22Rv1 (cell line): ENCODE measurements around the gene HPS1.

Source experiments
- H3K27ac ChIP-seq: fragments of 450-650 bp; 2 replicates; pipeline ENCODE4 v1.5.1; 2017
- ZFX ChIP-seq: fragments of 450-650 bp; IDR thresholded peaks from 2 replicates; pipeline ENCODE4 v1.6.1; 2017; ENCODE audit warnings: antibody characterized with exemption, borderline replicate concordance
- TF ChIP-seq, protein P1 (sequence below): fragments of 450-650 bp; IDR thresholded peaks from 2 replicates; pipeline ENCODE4 v1.5.1; 2017; ENCODE audit warnings: mild to moderate bottlenecking

The HPS1 gene

DNA sequence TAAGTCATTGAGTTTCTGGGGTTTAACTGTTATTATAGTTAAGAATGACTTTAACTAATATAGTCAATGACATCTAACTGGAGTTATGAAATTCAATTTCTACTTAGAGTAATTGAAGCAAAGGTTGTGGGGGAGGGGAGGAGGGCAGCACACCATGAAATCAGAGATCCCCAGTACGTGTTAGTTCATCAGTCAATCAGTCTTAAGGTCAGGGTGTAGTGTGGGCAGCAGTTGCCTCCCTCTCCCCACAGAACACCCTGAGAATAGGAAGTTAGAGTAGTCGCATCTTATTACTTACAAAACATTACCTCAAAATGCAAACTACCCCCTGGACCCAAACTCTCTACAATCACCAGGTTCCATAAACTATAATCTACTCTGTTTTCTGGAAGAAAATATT lies 7.0 kb upstream of the HPS1 start:
- TF ChIP-seq, protein P1, sequence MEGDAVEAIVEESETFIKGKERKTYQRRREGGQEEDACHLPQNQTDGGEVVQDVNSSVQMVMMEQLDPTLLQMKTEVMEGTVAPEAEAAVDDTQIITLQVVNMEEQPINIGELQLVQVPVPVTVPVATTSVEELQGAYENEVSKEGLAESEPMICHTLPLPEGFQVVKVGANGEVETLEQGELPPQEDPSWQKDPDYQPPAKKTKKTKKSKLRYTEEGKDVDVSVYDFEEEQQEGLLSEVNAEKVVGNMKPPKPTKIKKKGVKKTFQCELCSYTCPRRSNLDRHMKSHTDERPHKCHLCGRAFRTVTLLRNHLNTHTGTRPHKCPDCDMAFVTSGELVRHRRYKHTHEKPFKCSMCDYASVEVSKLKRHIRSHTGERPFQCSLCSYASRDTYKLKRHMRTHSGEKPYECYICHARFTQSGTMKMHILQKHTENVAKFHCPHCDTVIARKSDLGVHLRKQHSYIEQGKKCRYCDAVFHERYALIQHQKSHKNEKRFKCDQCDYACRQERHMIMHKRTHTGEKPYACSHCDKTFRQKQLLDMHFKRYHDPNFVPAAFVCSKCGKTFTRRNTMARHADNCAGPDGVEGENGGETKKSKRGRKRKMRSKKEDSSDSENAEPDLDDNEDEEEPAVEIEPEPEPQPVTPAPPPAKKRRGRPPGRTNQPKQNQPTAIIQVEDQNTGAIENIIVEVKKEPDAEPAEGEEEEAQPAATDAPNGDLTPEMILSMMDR = no peak
- TF ChIP-seq ZFX = no peak
- H3K27ac ChIP-seq = no peak overlapping the region

DNA sequence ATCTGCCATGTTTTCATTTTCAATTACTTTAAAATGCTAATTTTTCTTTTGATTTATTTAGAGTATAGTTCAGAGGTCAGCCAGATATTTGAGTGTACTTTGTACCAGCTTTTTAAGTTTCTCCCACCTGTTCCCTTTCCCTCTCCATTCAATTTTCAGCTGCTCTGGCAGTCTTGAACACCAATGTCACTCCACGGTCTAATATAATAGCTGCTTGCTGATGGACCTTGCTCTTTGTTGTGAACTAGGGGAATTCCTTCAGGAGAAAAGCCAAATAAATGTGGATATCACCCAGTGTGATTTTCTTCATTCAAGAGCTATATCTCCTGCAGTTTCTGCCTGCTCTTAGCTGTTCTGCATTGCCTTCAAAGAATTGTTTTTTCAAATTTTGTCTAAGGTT lies 3.9 kb upstream of the HPS1 start:
- TF ChIP-seq, protein P1 = no peak
- no peak for TF ChIP-seq ZFX
- no peak overlapping the region for H3K27ac ChIP-seq

DNA sequence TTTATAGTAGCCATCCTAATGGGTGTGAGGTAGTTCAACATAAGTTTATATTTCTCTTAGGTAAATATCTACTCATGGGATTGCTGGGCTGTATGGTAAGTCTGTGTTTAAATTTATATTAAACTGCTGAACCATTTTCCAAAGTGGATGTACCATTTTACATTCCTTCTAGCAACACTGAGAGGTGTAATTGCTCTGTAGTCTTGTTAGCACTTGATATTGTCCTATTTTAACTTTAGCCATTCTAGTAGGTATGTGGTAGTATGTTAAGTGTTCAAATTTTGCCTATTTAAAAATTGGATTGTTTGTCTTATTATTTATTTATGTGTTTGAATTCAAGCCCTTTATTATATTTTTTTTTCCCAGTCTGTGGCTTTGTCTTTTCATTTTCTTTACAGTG lies 2.6 kb upstream of the HPS1 start:
- no peak overlapping the region for H3K27ac ChIP-seq
- TF ChIP-seq, protein P1 = no peak
- TF ChIP-seq ZFX = no peak

DNA sequence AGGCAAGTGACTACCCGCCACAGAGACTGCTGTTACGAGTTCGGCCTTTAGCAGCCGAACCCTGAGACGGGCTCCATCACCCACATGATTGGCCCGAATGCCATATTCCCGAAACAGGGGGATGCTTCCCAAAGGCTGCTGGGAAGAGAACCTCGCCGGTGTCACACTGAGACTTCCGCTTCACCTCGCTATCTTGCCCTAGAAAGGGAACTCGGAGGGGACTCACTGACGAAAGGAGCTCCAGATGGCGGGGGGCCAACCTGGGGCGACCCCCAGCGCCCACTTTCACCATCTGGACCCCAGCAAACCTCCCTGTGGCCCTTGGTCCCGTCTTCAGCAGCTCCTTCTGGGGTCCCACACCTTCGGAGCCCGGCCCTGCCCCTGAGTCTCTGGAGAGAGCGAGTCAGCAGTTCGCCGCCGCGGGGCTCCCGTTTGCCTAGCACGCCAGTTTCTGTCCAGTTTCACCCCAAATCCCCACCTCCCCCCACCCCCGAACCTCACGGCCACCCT lies 529 bp downstream of the HPS1 start:
- peak overlapping the region; percentile 57 for H3K27ac ChIP-seq
- no peak for TF ChIP-seq ZFX
- TF ChIP-seq, protein P1 = no peak

DNA sequence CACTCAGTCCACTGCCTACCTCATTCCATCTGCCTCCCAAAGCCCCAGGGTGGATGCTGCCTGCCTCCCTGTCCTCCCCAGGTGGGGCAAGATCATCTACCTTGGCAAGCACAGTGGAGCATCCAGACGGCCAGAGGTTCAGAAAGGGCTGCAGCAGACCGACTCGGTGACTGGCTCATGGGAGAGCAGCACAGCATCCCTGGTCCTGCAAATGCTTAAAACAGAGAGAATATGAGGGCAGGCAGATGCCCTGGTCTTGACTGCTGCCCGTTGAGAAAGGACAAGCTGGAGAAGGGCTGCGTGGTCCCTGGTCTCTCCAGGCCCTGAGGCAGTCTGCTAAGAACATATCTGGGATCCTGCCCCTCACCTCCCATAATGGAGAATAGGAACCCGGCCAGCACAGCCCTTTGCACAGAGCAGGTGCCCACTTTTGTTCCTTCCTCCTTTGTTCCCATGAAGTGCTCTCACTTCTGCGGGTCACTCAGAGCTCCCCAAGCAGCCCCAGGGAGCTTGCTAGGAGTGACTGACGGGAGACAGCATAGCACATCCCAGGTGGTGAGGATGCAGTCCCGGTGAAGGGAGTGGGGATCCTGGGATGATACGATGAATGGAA lies 1.4 kb downstream of the HPS1 start:
- H3K27ac ChIP-seq = no peak overlapping the region
- TF ChIP-seq, protein P1 = no peak
- TF ChIP-seq ZFX = no peak

DNA sequence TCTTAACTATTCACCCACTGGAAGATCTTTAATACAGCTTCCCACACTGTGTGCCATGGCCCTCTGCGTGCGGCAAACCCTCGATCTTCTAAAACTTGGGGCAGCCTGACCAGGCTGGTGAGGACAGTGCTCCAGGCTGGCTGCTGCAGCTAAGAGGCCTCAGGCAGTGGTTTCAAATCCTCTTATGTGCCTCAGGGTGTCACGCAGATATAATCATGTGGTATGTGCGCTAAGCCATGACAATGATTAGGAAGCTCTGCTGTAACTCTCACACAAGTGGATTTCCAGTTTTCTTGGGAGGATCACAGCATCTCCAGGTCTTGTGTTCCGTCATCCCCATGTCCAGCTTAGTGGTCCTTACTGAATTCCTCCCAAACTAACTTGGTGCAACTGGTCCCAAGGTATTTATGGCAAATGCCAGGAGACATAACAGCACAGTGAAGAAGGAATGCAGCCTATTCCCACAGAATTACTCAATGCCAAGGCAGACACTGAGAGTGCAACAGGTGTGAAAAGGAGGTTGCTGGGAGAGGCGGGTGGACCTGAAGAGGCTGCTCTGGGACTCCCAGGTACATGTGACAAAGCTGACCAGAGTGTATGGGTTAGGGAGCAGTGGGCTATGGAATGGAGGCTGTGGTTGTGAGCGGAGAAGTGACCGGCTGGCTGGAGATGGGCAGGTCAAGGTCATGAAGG lies 2.3 kb downstream of the HPS1 start:
- H3K27ac ChIP-seq = no peak overlapping the region
- TF ChIP-seq ZFX = no peak
- TF ChIP-seq, protein P1 = no peak

DNA sequence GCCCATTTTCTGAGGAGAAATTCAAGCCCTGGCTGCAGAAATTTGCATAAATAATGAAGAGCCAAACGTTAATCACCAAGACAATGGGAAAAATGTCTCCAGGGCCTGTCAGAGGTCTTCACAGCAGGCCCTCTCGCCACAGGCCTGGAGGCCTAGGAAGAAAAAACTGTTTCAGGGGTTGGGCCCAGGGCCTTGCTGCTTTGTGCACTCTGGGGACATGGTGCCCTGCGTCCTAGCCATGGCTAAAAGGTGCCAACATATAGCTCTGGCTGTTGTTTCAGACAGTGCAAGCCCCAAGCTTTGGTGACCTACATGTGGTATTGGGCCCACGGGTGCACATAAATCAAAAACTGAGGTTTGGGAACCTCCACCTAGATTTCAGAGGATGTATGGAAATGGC lies 8.0 kb downstream of the HPS1 start:
- no peak overlapping the region for H3K27ac ChIP-seq
- TF ChIP-seq, protein P1 = no peak
- no peak for TF ChIP-seq ZFX
